Measurements from ENCODE around the gene PSMA5.
"Not testable (repeated sequence)": the region's sequence is repeated elsewhere in the genome, so short reads cannot be mapped to it uniquely, and the experiment has no call there.

The PSMA5 gene

GRCh38 chr1:109427171-109427467 lies 871 bp upstream of the PSMA5 start:
- DNase-seq = no peak

GRCh38 chr1:109425391-109426280 lies 612 bp downstream of the PSMA5 start:
- no peak for DNase-seq

- no peak for DNase-seq
Observed at GRCh38 chr1:109423498-109423897, 2.8 kb downstream of the PSMA5 start.

- DNase-seq = no peak
Observed at GRCh38 chr1:109412551-109412950, 13.7 kb downstream of the PSMA5 start.

- no peak for DNase-seq
Observed at GRCh38 chr1:109404838-109405237, 21.4 kb downstream of the PSMA5 start.

GRCh38 chr1:109402025-109402424 lies 24.2 kb downstream of the PSMA5 start:
- no peak for DNase-seq

- no peak for DNase-seq
Observed at GRCh38 chr1:109400035-109400655, 26.1 kb downstream of the PSMA5 start.

GRCh38 chr1:109399326-109399957 lies 26.8 kb downstream of the PSMA5 start:
- DNase-seq = no peak

GRCh38 chr1:109398343-109399225 lies 27.7 kb downstream of the PSMA5 start:
- no peak for DNase-seq

- DNase-seq = peak; percentile 53
Observed at GRCh38 chr1:109397581-109398342, 28.5 kb downstream of the PSMA5 start, which contains the start of gene SORT1. Gene SORT1 (minus strand): TSS chr1:109397918. CDS start chr1:109397892, 26 bp downstream.

- peak; percentile 3 for DNase-seq
Observed at GRCh38 chr1:109396871-109397580, 29.2 kb downstream of the PSMA5 start.

GRCh38 chr1:109396513-109396839 lies 29.8 kb downstream of the PSMA5 start:
- no peak for DNase-seq

- DNase-seq = no peak
Observed at GRCh38 chr1:109395602-109396512, 30.4 kb downstream of the PSMA5 start.

GRCh38 chr1:109395282-109395599 lies 31.0 kb downstream of the PSMA5 start:
- DNase-seq = not testable (repeated sequence)

- no peak for DNase-seq
Observed at GRCh38 chr1:109394591-109395281, 31.5 kb downstream of the PSMA5 start.

GRCh38 chr1:109393617-109394233 lies 32.5 kb downstream of the PSMA5 start:
- DNase-seq = no peak

- DNase-seq = no peak
Observed at GRCh38 chr1:109392788-109393616, 33.2 kb downstream of the PSMA5 start.

GRCh38 chr1:109392037-109392787 lies 34.0 kb downstream of the PSMA5 start:
- DNase-seq = no peak

All from stimulated activated CD4-positive, alpha-beta T cell treated with anti-CD3 and anti-CD28 coated beads, Interleukin-4, amount 100 ng/mL, for 1 hour (primary cell).